GM12801 (cell line): ENCODE results near the gene CCDC187.

ENCODE experiments used
- CTCF ChIP-seq: IDR thresholded peaks from one replicate; pipeline ENCODE4 v1.5.1; 2011; ENCODE audit warnings: control low read depth; ENCODE audit not compliant: insufficient read length; ENCODE audit errors: extremely low read depth

CCDC187 gene

GRCh38 chr9:136323371-136323789 lies 19.5 kb upstream of the CCDC187 start:
- no peak for TF ChIP-seq CTCF

GRCh38 chr9:136322756-136323330 lies 18.9 kb upstream of the CCDC187 start:
- TF ChIP-seq CTCF, result no peak

GRCh38 chr9:136321561-136321960 lies 17.7 kb upstream of the CCDC187 start:
- TF ChIP-seq CTCF, result no peak

- no peak for TF ChIP-seq CTCF
Observed at GRCh38 chr9:136318776-136319241, 14.9 kb upstream of the CCDC187 start.

- TF ChIP-seq CTCF, result no peak
Observed at GRCh38 chr9:136318111-136318775, 14.3 kb upstream of the CCDC187 start.

GRCh38 chr9:136317695-136318094 lies 13.8 kb upstream of the CCDC187 start:
- TF ChIP-seq CTCF, result no peak

GRCh38 chr9:136316896-136317676 lies 13.2 kb upstream of the CCDC187 start:
- no peak for TF ChIP-seq CTCF
